HG03439 (cell line): Measurements from ENCODE around the gene PSMD13.
A peak's percentile ranks its signal among the peaks of the same experiment; 100 is the strongest.

Experiments used
- ATAC-seq: cut with Tn5 transposase; IDR thresholded peaks from one replicate; pipeline ENCODE4 v1.9.1; 2021; ENCODE audit warnings: mild to moderate bottlenecking, moderate library complexity; ENCODE audit not compliant: unreplicated experiment

PSMD13 gene

DNA sequence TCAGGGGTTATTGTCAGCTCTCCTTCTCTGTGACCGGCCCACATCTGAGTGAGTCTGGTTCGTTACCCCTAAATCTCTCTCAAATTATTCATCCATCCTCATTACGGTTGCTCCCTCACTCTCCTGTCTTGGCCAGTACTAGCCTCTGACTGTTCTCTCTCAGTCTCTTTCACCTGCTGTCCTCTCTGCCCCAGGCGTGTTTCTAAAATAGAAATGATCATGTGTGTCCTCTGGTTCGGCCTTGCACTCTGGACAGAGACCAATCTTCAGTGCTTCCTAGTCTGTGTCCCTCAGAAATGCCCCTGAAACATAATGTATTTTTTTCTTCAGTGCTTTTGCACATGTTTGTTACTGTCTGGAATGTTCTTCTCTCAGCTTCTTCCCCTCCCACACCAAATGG lies 4.9 kb downstream of the PSMD13 start:
- ATAC-seq = no peak

DNA sequence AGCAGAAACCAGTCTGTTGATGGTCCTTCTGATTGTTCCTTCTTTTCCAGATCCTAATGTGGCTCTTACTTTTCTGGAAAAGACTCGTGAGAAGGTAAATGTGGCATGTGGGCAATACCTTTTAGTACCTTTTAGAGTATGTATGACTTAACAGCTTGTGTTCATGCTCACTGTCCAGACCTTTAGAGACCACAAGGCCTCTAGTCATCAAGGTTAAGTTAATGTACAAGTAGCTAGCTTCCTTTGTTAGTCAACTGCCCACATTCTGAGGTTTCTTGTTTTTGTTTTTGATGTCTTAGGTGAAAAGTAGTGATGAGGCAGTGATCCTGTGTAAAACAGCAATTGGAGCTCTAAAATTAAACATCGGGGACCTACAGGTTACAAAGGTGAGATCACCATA lies 7.6 kb downstream of the PSMD13 start:
- no peak for ATAC-seq

DNA sequence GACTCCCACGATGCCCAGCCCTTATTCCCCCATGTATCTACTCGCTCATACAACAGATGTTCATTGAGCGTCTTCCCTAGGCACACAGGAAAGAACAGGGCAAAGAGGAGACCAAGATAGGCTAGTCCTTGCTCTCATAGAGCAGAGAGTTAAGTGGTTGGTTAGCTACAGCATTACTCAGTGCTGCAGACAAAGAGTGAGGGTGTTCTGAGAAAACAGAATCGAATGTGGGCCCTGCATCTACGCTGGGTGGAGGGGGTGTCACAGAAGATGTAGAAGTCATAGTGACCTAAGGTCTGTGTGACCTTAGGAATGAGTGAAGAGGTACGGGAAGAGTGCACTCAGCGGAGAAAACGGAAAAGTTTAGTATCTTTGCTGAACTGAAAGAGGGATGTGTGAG lies 12.3 kb downstream of the PSMD13 start:
- ATAC-seq = no peak

DNA sequence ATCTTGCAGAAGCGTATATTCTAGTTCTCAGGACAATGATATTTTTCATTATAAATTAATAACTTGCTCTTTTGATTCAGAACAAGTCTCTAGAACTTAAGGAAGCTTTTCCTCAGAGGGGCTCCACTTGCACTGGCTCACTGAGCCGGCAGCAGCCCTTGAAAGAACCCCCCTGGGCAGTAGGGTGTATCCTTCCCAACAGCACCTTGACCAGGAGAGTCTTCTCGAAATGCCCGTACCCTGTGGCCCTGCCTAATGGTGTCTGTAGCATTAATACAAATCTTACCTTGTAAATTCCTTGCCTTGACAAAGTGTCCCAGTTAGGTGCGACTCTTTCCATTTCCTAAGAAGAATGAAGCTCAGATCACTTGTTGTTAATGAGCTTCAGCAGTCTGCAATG lies 13.5 kb downstream of the PSMD13 start:
- ATAC-seq = no peak

DNA sequence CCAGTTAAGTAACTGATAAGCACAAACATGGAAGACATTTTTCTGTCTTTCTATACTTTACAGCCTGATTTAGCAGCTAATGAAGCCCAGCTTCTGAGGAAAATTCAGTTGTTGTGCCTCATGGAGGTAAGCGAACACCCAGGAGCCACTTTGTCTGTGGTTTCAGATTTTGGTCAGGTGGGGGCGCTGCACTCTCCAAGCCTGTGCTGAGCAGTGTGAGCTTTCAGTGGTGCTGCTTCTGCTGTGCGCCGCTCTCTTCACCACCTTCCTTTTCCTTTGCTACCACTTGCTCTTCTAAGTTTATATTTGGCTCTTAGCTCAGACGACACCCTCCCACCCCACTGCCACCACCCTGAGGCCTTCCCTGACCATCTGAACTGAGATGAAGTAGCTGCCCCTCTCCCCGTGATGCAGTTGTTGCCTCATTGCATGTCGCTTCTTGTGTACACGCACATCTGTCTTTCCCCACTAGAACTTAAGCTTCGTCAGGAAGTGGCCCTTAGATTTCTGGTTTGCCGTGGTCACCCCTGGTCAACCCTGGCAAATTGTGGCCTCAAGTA lies 14.0 kb downstream of the PSMD13 start:
- ATAC-seq = no peak

DNA sequence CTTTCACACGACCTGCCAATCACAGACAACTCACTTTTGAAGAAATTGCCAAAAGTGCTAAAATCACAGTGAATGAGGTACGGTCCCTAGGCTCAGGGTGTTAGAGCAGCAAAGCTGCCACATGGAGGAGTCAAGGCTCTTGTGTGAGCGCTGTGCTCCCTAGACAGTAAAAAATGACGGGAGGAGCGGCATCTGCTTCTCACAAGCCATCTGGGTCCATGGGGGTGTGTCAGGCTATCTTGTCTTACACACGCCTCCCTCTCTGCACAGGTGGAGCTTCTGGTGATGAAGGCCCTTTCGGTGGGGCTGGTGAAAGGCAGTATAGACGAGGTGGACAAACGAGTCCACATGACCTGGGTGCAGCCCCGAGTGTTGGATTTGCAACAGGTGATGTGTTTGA lies 14.8 kb downstream of the PSMD13 start:
- no peak for ATAC-seq

DNA sequence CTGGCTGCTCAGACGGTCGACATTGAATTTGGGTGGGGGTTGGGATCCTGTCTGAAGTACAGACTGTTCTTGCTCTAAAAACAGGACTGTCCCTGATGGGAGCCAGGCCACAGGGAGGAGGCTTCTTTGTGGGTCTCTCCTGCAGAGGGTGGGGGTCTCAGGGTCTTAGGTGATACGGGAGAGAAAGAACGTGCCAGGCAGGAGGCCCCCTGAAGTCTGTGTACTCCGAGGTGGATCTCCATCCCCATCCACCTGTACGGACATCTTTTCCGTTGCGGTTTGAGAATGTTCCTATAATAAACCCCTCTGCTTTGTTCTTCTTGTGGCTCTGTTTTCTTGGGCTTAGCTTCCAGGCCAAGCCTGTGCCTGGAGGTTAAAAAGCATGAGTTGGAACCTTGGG lies 15.9 kb downstream of the PSMD13 start:
- no peak for ATAC-seq

DNA sequence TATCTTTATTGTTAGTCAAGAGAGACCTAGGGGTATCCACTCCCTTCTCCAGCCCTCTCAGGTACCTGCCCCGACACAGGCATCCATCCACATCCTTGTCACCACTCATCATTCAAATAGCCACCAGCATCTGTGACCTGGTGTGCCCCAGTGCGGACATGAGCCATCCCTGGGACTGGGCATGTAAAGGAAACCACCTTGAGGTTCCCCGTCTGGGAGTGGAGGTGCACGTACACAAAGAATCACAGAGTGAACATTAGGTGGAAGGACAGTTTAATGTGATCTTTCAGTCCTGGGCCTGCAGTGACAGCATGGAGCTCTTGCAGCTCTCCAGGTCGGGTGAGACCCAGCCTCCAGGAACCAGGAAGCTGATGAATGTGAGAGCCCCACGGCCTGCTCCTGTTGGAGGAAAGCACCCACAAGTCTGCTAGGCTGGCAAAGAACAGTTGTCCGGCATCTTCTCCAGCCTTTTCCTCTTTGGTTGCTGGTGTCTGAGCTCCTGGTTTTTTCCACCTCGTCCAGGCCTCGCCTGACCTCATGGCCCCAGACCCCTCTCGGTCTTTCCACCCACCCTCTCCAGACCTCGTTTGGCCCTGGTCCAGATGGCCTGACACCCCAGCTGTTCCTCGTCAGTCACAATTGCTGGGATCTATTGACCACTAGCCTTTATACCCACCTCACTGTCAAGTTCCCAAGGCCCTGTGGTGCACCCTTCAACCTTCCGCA lies 16.5 kb downstream of the PSMD13 start:
- no peak for ATAC-seq

DNA sequence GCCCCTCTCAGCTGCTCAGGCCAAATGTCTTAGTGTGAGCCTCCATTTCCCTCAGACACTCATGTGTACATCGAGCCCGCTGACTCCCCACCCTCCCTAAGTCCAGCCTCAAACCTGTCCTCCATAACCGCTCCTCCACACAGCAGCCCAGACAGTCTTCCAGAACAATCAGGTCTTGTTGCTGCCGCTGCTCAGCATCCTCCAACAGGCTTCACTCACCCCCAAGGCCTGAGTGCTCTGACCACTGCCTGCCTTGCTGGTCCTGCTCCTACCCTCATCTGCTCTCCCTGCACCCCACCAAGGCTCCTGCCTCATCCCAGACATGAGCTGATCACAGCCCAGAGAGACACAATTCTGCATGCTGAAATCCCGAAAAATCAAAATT lies 17.1 kb downstream of the PSMD13 start:
- no peak for ATAC-seq

DNA sequence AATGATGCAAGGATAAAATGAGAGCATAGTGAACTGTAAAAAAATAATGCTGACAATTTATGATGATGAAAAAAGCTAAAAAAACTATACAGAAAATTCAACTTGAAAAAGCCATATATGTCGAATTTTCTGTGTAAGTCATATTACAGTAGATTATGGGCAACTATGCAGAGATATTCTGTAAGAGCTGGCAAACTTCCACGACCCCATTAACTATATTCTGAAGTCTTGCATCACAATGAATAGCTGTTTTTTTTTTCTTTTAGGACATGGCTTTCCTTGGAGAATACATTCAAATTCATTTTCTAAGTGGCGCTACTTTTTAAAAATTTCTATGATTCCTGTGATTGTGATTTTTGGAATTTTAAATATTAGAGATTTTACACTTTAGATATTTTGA lies 18.4 kb downstream of the PSMD13 start:
- no peak for ATAC-seq

DNA sequence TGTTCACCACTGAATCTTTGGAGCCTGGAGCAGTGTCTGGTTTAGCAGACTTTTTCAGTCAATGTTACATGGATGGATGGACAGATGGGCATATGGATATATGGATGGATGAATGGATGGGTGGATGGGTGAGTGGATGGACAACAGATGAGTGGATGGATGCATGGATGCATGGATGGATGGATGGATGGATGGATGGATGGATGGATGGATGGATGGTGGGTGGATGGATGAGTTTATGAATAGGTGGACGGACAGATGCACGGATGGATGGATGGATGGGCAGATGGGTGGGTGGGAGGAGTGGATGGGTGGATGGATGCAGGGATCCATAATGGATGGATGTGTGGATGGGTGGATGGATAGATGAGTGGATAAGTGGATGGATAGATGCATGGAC lies 19.0 kb downstream of the PSMD13 start:
- no peak for ATAC-seq

DNA sequence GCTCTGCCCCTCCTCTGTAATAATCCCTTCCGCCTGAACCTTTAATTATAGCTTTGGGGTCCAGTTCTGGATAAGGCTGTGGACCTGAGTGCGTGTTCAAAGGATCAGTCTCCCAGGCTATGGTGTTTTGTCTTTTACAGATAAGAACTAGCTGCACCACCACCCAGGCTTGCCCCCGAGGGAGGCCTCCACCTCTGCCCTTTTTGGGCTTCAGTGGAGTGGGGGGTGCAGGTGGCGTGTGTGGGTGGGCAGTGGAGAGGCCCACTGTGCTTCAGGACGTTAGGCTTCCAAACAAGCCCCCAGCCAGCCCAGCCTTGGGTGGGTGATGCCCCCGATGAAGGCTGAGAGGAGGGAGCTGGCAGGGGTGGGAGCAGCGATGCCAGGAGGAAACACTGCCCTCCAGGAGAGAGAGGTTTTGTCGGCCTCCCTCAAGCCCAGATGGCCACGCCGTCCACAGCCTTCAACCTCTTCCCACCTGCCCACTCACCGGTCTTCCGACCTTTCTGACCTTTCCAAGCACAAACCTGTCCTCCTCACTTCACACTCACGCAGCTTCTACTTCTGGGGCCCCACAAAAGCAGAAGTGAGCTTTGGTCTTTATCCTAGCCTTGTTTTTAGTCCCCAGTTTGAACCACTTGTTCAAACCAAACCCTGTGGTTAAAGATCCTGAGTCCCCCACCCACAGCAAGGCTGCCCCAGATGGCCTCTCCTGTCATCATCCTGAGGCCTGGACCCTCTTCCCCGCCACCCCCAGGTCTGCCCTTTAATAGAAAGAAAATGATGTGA lies 20.4 kb downstream of the PSMD13 start:
- ATAC-seq = no peak

DNA sequence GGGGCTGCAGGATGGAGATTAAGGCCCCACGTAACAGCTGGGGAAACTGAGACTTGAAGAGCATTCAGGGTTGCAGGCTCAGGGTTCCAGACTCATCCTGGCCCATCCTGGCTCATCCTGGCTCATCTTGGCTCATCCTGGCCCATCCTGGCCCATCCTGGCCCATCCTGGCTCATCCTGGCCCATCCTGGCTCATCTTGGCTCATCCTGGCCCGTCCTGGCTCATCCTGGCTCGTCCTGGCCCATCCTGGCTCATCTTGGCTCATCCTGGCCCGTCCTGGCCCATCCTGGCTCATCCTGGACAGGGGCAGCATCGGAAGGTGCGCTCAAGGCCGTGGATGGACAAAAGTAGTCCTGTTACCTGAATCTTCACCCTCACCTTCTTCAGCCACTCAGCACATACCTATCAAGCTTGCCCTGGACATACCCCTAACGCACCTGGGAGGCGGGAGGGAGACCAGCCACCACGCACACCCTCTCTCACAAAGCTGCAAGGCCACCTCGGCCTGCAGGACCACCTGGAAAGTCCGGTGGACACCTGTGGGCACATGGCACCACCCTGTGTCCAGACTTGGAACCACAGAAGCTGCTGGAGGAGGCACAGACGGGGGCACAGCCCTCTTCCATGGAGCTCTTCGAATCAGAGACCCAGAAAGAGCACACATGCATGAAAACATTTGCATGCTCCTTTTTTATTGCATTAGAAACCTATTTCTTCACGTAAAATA lies 21.2 kb downstream of the PSMD13 start:
- ATAC-seq = no peak

DNA sequence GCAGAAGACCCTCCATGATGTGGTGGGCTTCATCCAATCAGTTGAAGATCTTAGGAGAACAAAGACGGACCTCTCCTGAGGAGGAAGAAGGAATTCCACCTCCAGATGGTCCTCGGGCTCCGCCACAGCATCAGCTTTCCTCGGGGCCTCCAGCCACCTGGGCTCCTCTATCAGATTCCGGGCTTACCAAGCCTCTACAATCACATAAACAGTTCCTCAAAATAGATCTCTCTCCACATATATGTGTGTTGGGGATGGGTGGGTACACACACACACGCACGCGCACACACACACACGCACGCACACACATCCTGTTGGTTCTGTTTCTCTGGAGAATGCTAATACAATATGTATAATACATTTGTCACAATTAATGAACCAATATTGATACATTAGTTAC lies 22.6 kb downstream of the PSMD13 start:
- ATAC-seq = no peak

DNA sequence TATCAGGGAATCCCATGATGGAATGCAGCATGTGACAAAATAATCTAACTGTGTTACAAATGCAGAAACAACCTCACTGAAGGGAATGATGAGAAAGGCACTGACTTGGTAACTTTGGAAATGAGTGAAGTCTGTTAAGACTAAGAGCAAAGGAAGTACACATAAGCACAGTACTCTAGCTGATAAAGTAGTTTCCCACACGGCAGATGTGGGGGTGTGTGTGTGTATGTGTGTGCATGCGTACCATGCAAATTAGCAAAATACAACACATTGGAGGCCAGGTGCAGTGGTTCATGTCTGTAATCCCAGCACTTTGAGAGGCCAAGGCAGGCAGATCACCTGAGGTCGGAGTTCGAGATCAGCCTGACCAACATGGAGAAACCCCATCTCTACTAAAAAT lies 24.8 kb downstream of the PSMD13 start:
- ATAC-seq = no peak

DNA sequence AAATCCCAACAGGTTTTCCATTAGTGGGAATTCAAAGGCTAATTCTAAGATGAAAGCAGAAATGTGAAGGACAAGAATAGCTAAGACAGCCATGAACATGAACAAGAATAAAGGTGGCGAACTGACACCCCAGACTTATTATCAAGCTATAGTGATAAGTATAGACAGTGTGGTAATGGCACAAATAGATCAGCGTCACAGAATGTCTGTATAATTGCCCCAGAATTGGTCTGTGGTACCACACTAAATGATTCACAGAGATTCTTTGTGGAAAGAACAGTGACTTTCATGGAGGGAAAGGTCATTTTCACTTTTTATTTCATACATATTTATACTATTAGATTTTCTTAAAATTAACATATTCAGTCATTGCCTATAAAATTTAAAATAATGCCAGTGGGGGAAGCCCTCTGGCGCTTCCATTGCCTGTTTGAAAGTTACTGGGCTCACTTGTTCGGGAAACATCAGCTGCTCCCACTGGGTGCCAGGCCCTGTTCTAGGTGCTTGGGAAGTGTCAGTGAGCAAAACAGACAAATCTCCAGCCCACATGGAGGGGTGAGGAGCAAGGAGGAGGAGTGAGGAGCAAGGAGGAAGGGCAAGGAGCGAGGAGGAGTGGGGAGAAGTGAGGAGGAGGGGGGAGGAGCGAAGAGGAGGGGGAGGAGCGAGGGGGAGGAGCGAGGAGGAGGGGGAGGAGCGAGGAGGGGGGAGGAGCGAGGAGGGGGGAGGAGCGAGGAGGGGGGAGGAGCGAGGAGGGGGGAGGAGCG lies 30.1 kb downstream of the PSMD13 start:
- ATAC-seq = no peak

DNA sequence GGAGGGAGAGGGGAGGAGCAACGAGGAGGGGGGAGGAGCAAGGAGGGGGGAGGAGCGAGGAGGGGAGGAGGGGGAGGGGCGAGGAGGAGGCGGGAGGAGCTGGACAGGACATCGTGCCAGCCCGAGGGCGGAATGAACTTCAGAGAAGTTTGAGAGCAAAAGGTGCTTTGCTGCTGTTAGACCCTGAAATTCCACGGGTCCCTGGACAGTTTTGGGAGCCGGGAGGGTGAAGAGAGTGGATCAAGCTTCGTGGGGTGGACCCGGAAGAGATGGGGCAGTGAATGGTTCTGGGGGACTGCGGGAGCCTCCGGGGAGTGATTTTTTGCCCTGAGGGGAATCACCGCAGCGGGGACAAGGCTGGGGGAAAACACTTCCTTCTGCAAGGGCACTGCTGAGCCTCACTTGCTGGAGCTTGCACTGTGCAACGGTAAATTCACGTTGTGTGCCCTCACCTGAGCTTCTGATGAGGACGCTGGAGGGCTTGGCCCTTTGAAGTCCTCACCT lies 30.8 kb downstream of the PSMD13 start:
- no peak for ATAC-seq

DNA sequence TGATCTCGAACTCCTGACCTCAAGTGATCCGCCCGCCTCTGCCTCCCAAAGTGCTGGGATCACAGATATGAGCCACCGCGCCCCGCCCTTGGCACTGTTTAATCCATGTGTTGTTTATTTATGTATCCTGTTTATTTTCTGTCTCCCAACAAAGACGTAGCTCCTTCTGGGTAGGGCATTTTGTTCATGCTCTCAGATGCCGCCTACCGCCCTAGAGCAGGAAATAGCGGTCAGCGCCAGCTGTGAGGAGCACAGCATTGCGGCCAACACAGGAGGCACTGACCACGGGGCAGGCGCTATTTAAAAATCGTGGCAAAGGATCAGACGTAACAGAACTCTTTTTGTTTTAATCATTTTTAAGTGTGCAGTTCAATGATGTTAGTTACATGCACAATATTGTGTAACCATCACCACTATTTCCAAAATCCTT lies 32.0 kb downstream of the PSMD13 start:
- peak; percentile 47 for ATAC-seq

DNA sequence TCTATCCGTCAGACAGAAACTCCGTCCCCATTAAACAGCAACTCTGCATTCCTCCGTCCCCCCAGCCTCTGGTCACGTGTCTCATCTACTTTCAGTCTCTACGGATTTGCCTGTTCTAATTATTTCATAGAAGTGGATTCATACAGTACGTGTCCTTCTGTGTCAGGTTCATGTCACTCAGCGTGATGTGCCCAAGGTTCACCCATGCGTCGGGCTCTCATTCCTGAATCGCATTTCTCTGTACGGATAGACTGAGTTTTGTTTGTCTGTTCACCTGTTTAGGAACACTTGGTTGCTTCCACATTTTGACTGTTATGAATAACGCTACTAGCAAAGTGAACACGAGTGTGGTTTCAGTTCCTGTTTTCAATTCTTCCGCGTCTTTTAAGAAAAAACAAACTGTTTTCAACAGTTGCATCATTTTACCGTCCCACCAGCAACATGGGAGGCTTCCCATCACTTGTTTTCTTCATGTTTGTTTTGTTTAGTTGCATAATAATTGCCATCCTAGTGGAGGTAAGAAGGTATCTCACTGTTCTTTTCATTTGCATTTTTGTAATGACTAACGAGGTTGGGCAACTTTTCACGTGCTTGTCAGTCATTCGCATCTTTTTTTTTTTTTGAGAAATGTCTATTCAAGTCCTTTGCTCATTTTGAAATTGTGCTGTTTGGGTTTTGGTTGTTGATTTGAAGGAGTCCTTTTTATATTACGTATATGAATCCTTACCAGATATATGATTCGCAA lies 32.5 kb downstream of the PSMD13 start:
- peak; percentile 67 for ATAC-seq
